ENCODE data around the gene ABHD2.

The ABHD2 gene

GRCh38 chr15:89095073-89095472 lies 6.8 kb downstream of the ABHD2 start:
- H3K9me3 ChIP-seq (replicated peaks; ENCODE audit: insufficient read depth, low read length): no peaks in the 10 kb centered on the region
- no peak overlapping the region for H3K9ac ChIP-seq (ENCODE audit: low read length)
- H4K20me1 ChIP-seq (ENCODE audit: insufficient read depth, low read length): no peaks in the 10 kb centered on the region
- no peaks in the 10 kb centered on the region for H3K9me2 ChIP-seq (replicated peaks; ENCODE audit: insufficient read depth, low read length)
- H3K27ac ChIP-seq (ENCODE audit: low read length): no peak overlapping the region
- H3K36me3 ChIP-seq (replicated peaks; ENCODE audit: insufficient read depth, low read length): peaks cover 6% of the 10 kb centered on the region; the same call in 1 of the 2 replicates
- no peak for DNase-seq
- H3K4me1 ChIP-seq (ENCODE audit: low read length): peaks cover 4% of the 10 kb centered on the region; the same call in 1 of the 2 replicates
- H3K4me2 ChIP-seq (ENCODE audit: low read depth, low read length): no peak overlapping the region
- 0 out of 2 replicates have a peak, but pooled peaks cover 1% of the 10 kb centered on the region for H3F3A ChIP-seq (ENCODE audit: insufficient read depth, low read length)
- peaks cover 96% of the 10 kb centered on the region for H3K79me2 ChIP-seq (ENCODE audit: low read length)
- no peak overlapping the region for H3K4me3 ChIP-seq (ENCODE audit: low read length)
- no peaks in the 10 kb centered on the region for H3K27me3 ChIP-seq (replicated peaks; ENCODE audit: insufficient read depth, low read length)
- no peak overlapping the region for H2AFZ ChIP-seq (ENCODE audit: low read length)
- TF ChIP-seq, protein P1, sequence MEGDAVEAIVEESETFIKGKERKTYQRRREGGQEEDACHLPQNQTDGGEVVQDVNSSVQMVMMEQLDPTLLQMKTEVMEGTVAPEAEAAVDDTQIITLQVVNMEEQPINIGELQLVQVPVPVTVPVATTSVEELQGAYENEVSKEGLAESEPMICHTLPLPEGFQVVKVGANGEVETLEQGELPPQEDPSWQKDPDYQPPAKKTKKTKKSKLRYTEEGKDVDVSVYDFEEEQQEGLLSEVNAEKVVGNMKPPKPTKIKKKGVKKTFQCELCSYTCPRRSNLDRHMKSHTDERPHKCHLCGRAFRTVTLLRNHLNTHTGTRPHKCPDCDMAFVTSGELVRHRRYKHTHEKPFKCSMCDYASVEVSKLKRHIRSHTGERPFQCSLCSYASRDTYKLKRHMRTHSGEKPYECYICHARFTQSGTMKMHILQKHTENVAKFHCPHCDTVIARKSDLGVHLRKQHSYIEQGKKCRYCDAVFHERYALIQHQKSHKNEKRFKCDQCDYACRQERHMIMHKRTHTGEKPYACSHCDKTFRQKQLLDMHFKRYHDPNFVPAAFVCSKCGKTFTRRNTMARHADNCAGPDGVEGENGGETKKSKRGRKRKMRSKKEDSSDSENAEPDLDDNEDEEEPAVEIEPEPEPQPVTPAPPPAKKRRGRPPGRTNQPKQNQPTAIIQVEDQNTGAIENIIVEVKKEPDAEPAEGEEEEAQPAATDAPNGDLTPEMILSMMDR (IDR thresholded peaks at IDR 0.05; ENCODE audit: low read length): no peak
- no peak for TF ChIP-seq EZH2phosphoT487 (IDR thresholded peaks at IDR 0.05; ENCODE audit: low read length)
- no peak for TF ChIP-seq EZH2 (optimal IDR thresholded peaks at IDR 0.05; ENCODE audit: low read depth, low read length)

- H2AFZ ChIP-seq (ENCODE audit: low read length): no peak overlapping the region
- no peak overlapping the region for H3K9ac ChIP-seq (ENCODE audit: low read length)
- H3F3A ChIP-seq (ENCODE audit: insufficient read depth, low read length): no peaks in the 10 kb centered on the region
- no peaks in the 10 kb centered on the region for H3K9me3 ChIP-seq (replicated peaks; ENCODE audit: insufficient read depth, low read length)
- H3K4me3 ChIP-seq (ENCODE audit: low read length): no peak overlapping the region
- H3K4me1 ChIP-seq (ENCODE audit: low read length): peaks cover 2% of the 10 kb centered on the region; the same call in 1 of the 2 replicates
- no peak for DNase-seq
- no peaks in the 10 kb centered on the region for H3K27me3 ChIP-seq (replicated peaks; ENCODE audit: insufficient read depth, low read length)
- H3K9me2 ChIP-seq (replicated peaks; ENCODE audit: insufficient read depth, low read length): no peaks in the 10 kb centered on the region
- peaks cover 96% of the 10 kb centered on the region for H3K79me2 ChIP-seq (ENCODE audit: low read length)
- H3K27ac ChIP-seq (ENCODE audit: low read length): no peak overlapping the region
- H3K36me3 ChIP-seq (replicated peaks; ENCODE audit: insufficient read depth, low read length): peaks cover 6% of the 10 kb centered on the region; the same call in 1 of the 2 replicates
- no peak overlapping the region for H3K4me2 ChIP-seq (ENCODE audit: low read depth, low read length)
- no peak for TF ChIP-seq EZH2 (optimal IDR thresholded peaks at IDR 0.05; ENCODE audit: low read depth, low read length)
- TF ChIP-seq EZH2phosphoT487 (IDR thresholded peaks at IDR 0.05; ENCODE audit: low read length): no peak
- TF ChIP-seq, protein P1 (IDR thresholded peaks at IDR 0.05; ENCODE audit: low read length): no peak
- H4K20me1 ChIP-seq (ENCODE audit: insufficient read depth, low read length): no peaks in the 10 kb centered on the region
Observed at GRCh38 chr15:89095556-89095955, 7.3 kb downstream of the ABHD2 start.

DNA sequence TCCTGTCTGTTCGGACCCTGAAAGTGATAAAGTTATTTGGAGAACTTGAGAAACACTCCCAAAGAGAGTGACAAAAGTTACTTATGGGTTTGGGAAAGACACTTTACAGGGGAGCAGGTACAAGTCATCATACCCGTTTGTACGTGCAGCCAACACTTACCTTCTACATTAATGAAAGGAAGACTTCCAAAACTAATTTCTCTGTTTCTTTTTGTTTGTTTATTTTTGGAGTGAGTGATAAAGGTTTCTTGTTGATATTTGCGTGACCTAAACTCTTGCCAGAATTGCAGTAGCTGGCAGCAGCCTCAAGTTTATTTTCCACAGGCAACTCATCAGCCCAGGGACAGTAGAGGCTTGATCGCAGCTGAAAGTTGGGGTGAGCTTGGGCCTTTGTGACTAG lies 8.4 kb downstream of the ABHD2 start:
- Histone ChIP-seq H3K36me3 (replicated peaks; ENCODE audit: insufficient read depth, low read length) (peaks cover 6% of the 10 kb centered on the region; the same call in 1 of the 2 replicates), H3K4me1 (ENCODE audit: low read length) (peaks cover 4% of the 10 kb centered on the region; the same call in 1 of the 2 replicates), H3F3A (ENCODE audit: insufficient read depth, low read length) (peaks cover 4% of the 10 kb centered on the region; the same call in 1 of the 2 replicates), H2AFZ (ENCODE audit: low read length) (no peak overlapping the region), H3K4me3 (ENCODE audit: low read length) (no peak overlapping the region), H3K9ac (ENCODE audit: low read length) (no peak overlapping the region), H3K79me2 (ENCODE audit: low read length) (peaks cover 95% of the 10 kb centered on the region), H3K4me2 (ENCODE audit: low read depth, low read length) (no peak overlapping the region), H3K27me3 (replicated peaks; ENCODE audit: insufficient read depth, low read length) (no peaks in the 10 kb centered on the region), H3K9me2 (replicated peaks; ENCODE audit: insufficient read depth, low read length) (no peaks in the 10 kb centered on the region), H4K20me1 (ENCODE audit: insufficient read depth, low read length) (no peaks in the 10 kb centered on the region), H3K27ac (ENCODE audit: low read length) (no peak overlapping the region), H3K9me3 (replicated peaks; ENCODE audit: insufficient read depth, low read length) (no peaks in the 10 kb centered on the region)
- TF ChIP-seq EZH2phosphoT487 (IDR thresholded peaks at IDR 0.05; ENCODE audit: low read length) (no peak), EZH2 (optimal IDR thresholded peaks at IDR 0.05; ENCODE audit: low read depth, low read length) (no peak)
- TF ChIP-seq, protein P1 (IDR thresholded peaks at IDR 0.05; ENCODE audit: low read length): no peak
- no peak for DNase-seq

Data from MM.1S (cell line).